22Rv1 (cell line): ENCODE measurements around the gene MRPL22.
A peak's percentile ranks its signal among the peaks of the same experiment; 100 is the strongest.

Experiments
- H3K27ac ChIP-seq: fragments of 450-650 bp; 2 replicates; pipeline ENCODE4 v1.5.1; 2017
- CTCF ChIP-seq: fragments of 450-650 bp; IDR thresholded peaks from 2 replicates; pipeline ENCODE4 v1.5.1; 2017; ENCODE audit warnings: mild to moderate bottlenecking
- ZFX ChIP-seq: fragments of 450-650 bp; IDR thresholded peaks from 2 replicates; pipeline ENCODE4 v1.6.1; 2017; ENCODE audit warnings: antibody characterized with exemption, borderline replicate concordance

Gene MRPL22

GRCh38 chr5:154944716-154945115 is 3.8 kb downstream of the MRPL22 start:
- TF ChIP-seq ZFX (no peak), CTCF (no peak)
- no peak overlapping the region for H3K27ac ChIP-seq

- peak; percentile 75 for TF ChIP-seq CTCF
- TF ChIP-seq ZFX: no peak
- H3K27ac ChIP-seq: no peak overlapping the region
These were observed 4.9 kb downstream of the MRPL22 start for GRCh38 chr5:154945695-154946301.

- no peak for TF ChIP-seq ZFX
- TF ChIP-seq CTCF: no peak
These were observed 6.9 kb downstream of the MRPL22 start for GRCh38 chr5:154947778-154948177.

GRCh38 chr5:154948313-154948712 is 7.4 kb downstream of the MRPL22 start:
- H3K27ac ChIP-seq: no peak overlapping the region
- TF ChIP-seq CTCF (no peak), ZFX (no peak)

More at GRCh38 chr5:154947778-154948177, 6.9 kb downstream of the MRPL22 start:
- no peak overlapping the region for H3K27ac ChIP-seq

GRCh38 chr5:154949781-154950180 is 8.9 kb downstream of the MRPL22 start:
- TF ChIP-seq ZFX (no peak), CTCF (no peak)
- no peak overlapping the region for H3K27ac ChIP-seq

GRCh38 chr5:154956712-154957111 is 15.8 kb downstream of the MRPL22 start:
- TF ChIP-seq ZFX: no peak
- no peak for TF ChIP-seq CTCF
- H3K27ac ChIP-seq: no peak overlapping the region

GRCh38 chr5:154962494-154962893 is 21.6 kb downstream of the MRPL22 start:
- TF ChIP-seq ZFX (no peak), CTCF (no peak)
- no peak overlapping the region for H3K27ac ChIP-seq
